Measurements from ENCODE around the gene ZNF618. TPM values are rescaled to one million over a fixed set of nuclear protein-coding genes. Genes with fewer than 3 reads are reported as not detected.

The ZNF618 gene
- polyA plus RNA-seq, 1 donor (not counting 4 experiments of a cell fraction or from before 2014, with no cell fraction given) = 2.5 TPM

GRCh38 chr9:113987526-113987925 is 111.4 kb downstream of the ZNF618 start:
- H3K4me2 ChIP-seq (ENCODE audit: control insufficient read depth, extremely low read depth, insufficient read depth, low read depth, low read length) = no peak overlapping the region
- no peaks in the 10 kb centered on the region for H4K20me1 ChIP-seq (ENCODE audit: control insufficient read depth, extremely low read depth, insufficient read depth, low read length)
- dilution Hi-C loops (cut with MboI; ENCODE audit: extremely low pct_ligation_motif_present, low sequenced_read_pairs) = no loop called here
- no peak overlapping the region for H2AFZ ChIP-seq (ENCODE audit: control insufficient read depth, low read length)
- FAIRE-seq = no peak
- no peaks in the 10 kb centered on the region for H3K79me2 ChIP-seq (ENCODE audit: control insufficient read depth, insufficient read depth, low read length)
- DNase-seq (ENCODE audit: low read depth, low spot score) = no peak
- no peaks in the 10 kb centered on the region for H3K9me1 ChIP-seq (ENCODE audit: control insufficient read depth, extremely low read depth, insufficient read depth, low read length)
- TF ChIP-seq CTCF (optimal IDR thresholded peaks at IDR 0.05 in 1 of 3, IDR thresholded peaks at IDR 0.05 in 1 of 3, conservative IDR thresholded peaks at IDR 0.05 in 1 of 3; ENCODE audit: extremely low read depth in 1 of 3, insufficient read depth in 2 of 3, low read length in 3 of 3) (no peak), EZH2 (IDR thresholded peaks at IDR 0.05; ENCODE audit: low read length) (no peak)
- H3K9ac ChIP-seq (ENCODE audit: control insufficient read depth, extremely low read depth, insufficient read depth, low read length) = no peak overlapping the region
- H3K9me3 ChIP-seq (ENCODE audit: control insufficient read depth, low read depth, low read length) = no peaks in the 10 kb centered on the region
- no peaks in the 10 kb centered on the region for H3K27me3 ChIP-seq (ENCODE audit: control insufficient read depth, extremely low read depth, insufficient read depth, low read length)
- no peak overlapping the region for H3K27ac ChIP-seq (ENCODE audit: control insufficient read depth, insufficient read depth, low read length)
- H3K4me3 ChIP-seq (ENCODE audit: control insufficient read depth in 2 of 3, extremely low read depth in 1 of 3, insufficient read depth in 2 of 3, low read depth in 1 of 3, low read length in 3 of 3) = no peak overlapping the region
- peaks cover 0 to 8% of the 10 kb centered on the region in 2 experiments for H3K36me3 ChIP-seq (ENCODE audit: control insufficient read depth in 2 of 2, extremely low read depth in 1 of 2, insufficient read depth in 2 of 2, low read length in 2 of 2)
- no peaks in the 10 kb centered on the region for H3K4me1 ChIP-seq (ENCODE audit: control insufficient read depth, extremely low read depth, insufficient read depth, low read length)

- Histone ChIP-seq H4K20me1 (ENCODE audit: control insufficient read depth, extremely low read depth, insufficient read depth, low read length) (no peaks in the 10 kb centered on the region), H3K79me2 (ENCODE audit: control insufficient read depth, insufficient read depth, low read length) (no peaks in the 10 kb centered on the region), H3K4me1 (ENCODE audit: control insufficient read depth, extremely low read depth, insufficient read depth, low read length) (no peaks in the 10 kb centered on the region), H3K4me3 (ENCODE audit: control insufficient read depth in 2 of 3, extremely low read depth in 1 of 3, insufficient read depth in 2 of 3, low read depth in 1 of 3, low read length in 3 of 3) (no peak overlapping the region), H2AFZ (ENCODE audit: control insufficient read depth, low read length) (no peak overlapping the region), H3K9me1 (ENCODE audit: control insufficient read depth, extremely low read depth, insufficient read depth, low read length) (peaks cover 4% of the 10 kb centered on the region), H3K9ac (ENCODE audit: control insufficient read depth, extremely low read depth, insufficient read depth, low read length) (no peak overlapping the region), H3K9me3 (ENCODE audit: control insufficient read depth, low read depth, low read length) (no peaks in the 10 kb centered on the region), H3K27ac (ENCODE audit: control insufficient read depth, insufficient read depth, low read length) (no peak overlapping the region), H3K36me3 (ENCODE audit: control insufficient read depth in 2 of 2, extremely low read depth in 1 of 2, insufficient read depth in 2 of 2, low read length in 2 of 2) (peaks cover 0 to 8% of the 10 kb centered on the region in 2 experiments), H3K4me2 (ENCODE audit: control insufficient read depth, extremely low read depth, insufficient read depth, low read depth, low read length) (no peak overlapping the region), H3K27me3 (ENCODE audit: control insufficient read depth, extremely low read depth, insufficient read depth, low read length) (no peaks in the 10 kb centered on the region)
- dilution Hi-C loops (cut with MboI; ENCODE audit: extremely low pct_ligation_motif_present, low sequenced_read_pairs) = no loop called here
- TF ChIP-seq EZH2 (IDR thresholded peaks at IDR 0.05; ENCODE audit: low read length) (no peak), CTCF (optimal IDR thresholded peaks at IDR 0.05 in 1 of 3, IDR thresholded peaks at IDR 0.05 in 1 of 3, conservative IDR thresholded peaks at IDR 0.05 in 1 of 3; ENCODE audit: extremely low read depth in 1 of 3, insufficient read depth in 2 of 3, low read length in 3 of 3) (no peak)
- no peak for DNase-seq (ENCODE audit: low read depth, low spot score)
- FAIRE-seq = no peak
These were observed 112.4 kb downstream of the ZNF618 start for GRCh38 chr9:113988385-113989016.
